ENCODE data around the gene UPF3A.

GRCh38 chr13:114275304-114275703 lies 6.1 kb upstream of the UPF3A start:
- TF ChIP-seq CTCF (IDR thresholded peaks at IDR 0.05; ENCODE audit: low read depth, low read length): no peak
- TF ChIP-seq EZH2phosphoT487 (IDR thresholded peaks at IDR 0.05; ENCODE audit: low read depth): no peak
